Gastrocnemius medialis (tissue), 4 donors: ENCODE results near the gene DNM2. TPM values are rescaled to one million over a fixed set of nuclear protein-coding genes. Genes with fewer than 3 reads are reported as not detected.
A peak's percentile ranks its signal among the peaks of the same experiment; 100 is the strongest.

Experiments
- ATAC-seq, 2 donors: fragments of 150-250 bp; one replicate each; pipeline ENCODE4 v1.9.1; 2016
- DNase-seq, 2 donors: peaks; one replicate each; pipeline ENCODE4 v3.0.0-alpha.2; 2019
- H3K27ac ChIP-seq, 4 donors: fragments of 200-600 bp; sonication (generic); 1 replicate in 1 of 4; 2 replicates in 3 of 4; pipeline ENCODE4 v1.5.1; 2016 to 2018; ENCODE audit warnings: mild to moderate bottlenecking in 2 of 4, moderate library complexity in 1 of 4
- H3K27me3 ChIP-seq, 3 donors: fragments of 200-600 bp; sonication (generic) in 2 of 3; 1 replicate in 1 of 3; 2 replicates in 2 of 3; pipeline versions ENCODE4 v1.5.1 to v1.6.0; 2016 to 2019; ENCODE audit warnings: mild to moderate bottlenecking in 1 of 3, moderate library complexity in 1 of 3
- H3K36me3 ChIP-seq, 2 donors: fragments of 200-600 bp; sonication (generic) in 1 of 2; one replicate each; pipeline ENCODE4 v1.5.1; 2017 to 2018
- H3K4me1 ChIP-seq, 2 donors: fragments of 200-600 bp; sonication (generic) in 1 of 2; one replicate each; pipeline ENCODE4 v1.5.1; 2016 to 2017; ENCODE audit warnings: mild to moderate bottlenecking in 2 of 2
- H3K4me3 ChIP-seq, 4 donors: fragments of 200-600 bp; sonication (generic) in 3 of 4; 1 replicate in 1 of 4; 2 replicates in 3 of 4; pipeline ENCODE4 v1.5.1; 2016 to 2019; ENCODE audit warnings: mild to moderate bottlenecking in 2 of 4
- H3K9me3 ChIP-seq, 3 donors: fragments of 200-600 bp; sonication (generic) in 2 of 3; 1 replicate in 1 of 3; 2 replicates in 2 of 3; pipeline ENCODE4 v1.5.1; 2016 to 2019
- CTCF ChIP-seq, 5 experiments: fragments of 450-650 bp in 3 of 5; fragments of 200-600 bp in 2 of 5; sonication (generic) in 2 of 5; IDR thresholded peaks in 4 of 5; conservative IDR thresholded peaks in 1 of 5; 1 replicate in 4 of 5; 2 replicates in 1 of 5; pipeline ENCODE4 v1.5.1; 2016 to 2019; ENCODE audit warnings: antibody characterized with exemption in 5 of 5, mild to moderate bottlenecking in 3 of 5, moderate library complexity in 3 of 5
- POLR2A ChIP-seq, 2 donors: fragments of 450-650 bp; IDR thresholded peaks; one replicate each; pipeline ENCODE4 v1.6.1; 2017; ENCODE audit warnings: antibody characterized with exemption in 2 of 2, mild to moderate bottlenecking in 2 of 2, moderate library complexity in 2 of 2
- in situ Hi-C, 4 donors: fragments of 200-750 bp; cut with MboI; loops; one replicate each; pipeline versions ENCODE4 v1.15.0 to v1.8.0; 2017; ENCODE audit warnings: low sequenced_read_pairs in 4 of 4
- intact Hi-C: fragments of 100-400 bp; cut with DNase I; formaldehyde crosslinking; loops from one replicate; pipeline ENCODE4 v1.15.1; 2023; ENCODE audit warnings: low total_unique reads
- total RNA-seq, 4 donors: library from RNA; depleted of rRNA; stranded (reverse); fragments of >200 nt; gene quantifications; one replicate each; pipeline versions ENCODE4 v1.1.0 to v1.2.3, GENCODE V29; 2016

DNM2 gene
- total RNA-seq, 4 donors from 2014 or later: 76.2 to 131 (median 108) TPM

GRCh38 chr19:10723591-10723990, 5.7 kb downstream of the DNM2 start:
- intact Hi-C loops: no loop called here
- no peak for ATAC-seq
- H3K27ac ChIP-seq: no peak overlapping the region
- no peaks in the 10 kb centered on the region for H3K9me3 ChIP-seq
- DNase-seq: no peak
- no peaks in the 10 kb centered on the region for H3K36me3 ChIP-seq
- H3K27me3 ChIP-seq: no peaks in the 10 kb centered on the region
- no peak overlapping the region for H3K4me3 ChIP-seq
- TF ChIP-seq CTCF (IDR thresholded peaks at IDR 0.05 in 4 of 5, conservative IDR thresholded peaks at IDR 0.05 in 1 of 5) (no peak), POLR2A (IDR thresholded peaks at IDR 0.05) (no peak)
- in situ Hi-C loops: no loop called here
- peaks cover 38 to 58% of the 10 kb centered on the region in 2 donors for H3K4me1 ChIP-seq

GRCh38 chr19:10724573-10725071, 6.7 kb downstream of the DNM2 start:
- in situ Hi-C loops: no loop called here
- H3K4me3 ChIP-seq: no peak overlapping the region
- peaks cover 28 to 48% of the 10 kb centered on the region in 2 donors for H3K4me1 ChIP-seq
- no peaks in the 10 kb centered on the region for H3K9me3 ChIP-seq
- ATAC-seq (no peak), DNase-seq (no peak)
- peak overlapping the region in 2 of 4 donors; percentile 29 to 72 for H3K27ac ChIP-seq
- intact Hi-C loops: no loop called here
- no peaks in the 10 kb centered on the region for H3K27me3 ChIP-seq
- H3K36me3 ChIP-seq: no peaks in the 10 kb centered on the region
- TF ChIP-seq POLR2A (IDR thresholded peaks at IDR 0.05): no peak
- no peak for TF ChIP-seq CTCF (IDR thresholded peaks at IDR 0.05 in 4 of 5, conservative IDR thresholded peaks at IDR 0.05 in 1 of 5)

- DNase-seq (no peak), ATAC-seq (no peak)
- in situ Hi-C loops: no loop called here
- Histone ChIP-seq H3K27me3 (no peaks in the 10 kb centered on the region), H3K36me3 (no peaks in the 10 kb centered on the region), H3K9me3 (no peaks in the 10 kb centered on the region), H3K27ac (peak overlapping the region in 1 of 4 donors; percentile 72), H3K4me1 (peaks cover 20 to 42% of the 10 kb centered on the region in 2 donors), H3K4me3 (no peak overlapping the region)
- no peak for TF ChIP-seq POLR2A (IDR thresholded peaks at IDR 0.05)
- TF ChIP-seq CTCF (IDR thresholded peaks at IDR 0.05 in 4 of 5, conservative IDR thresholded peaks at IDR 0.05 in 1 of 5): no peak
- intact Hi-C loops: no loop called here
Measured at GRCh38 chr19:10725415-10725814, 7.5 kb downstream of the DNM2 start.

GRCh38 chr19:10726268-10726667, 8.4 kb downstream of the DNM2 start:
- peaks cover 19 to 40% of the 10 kb centered on the region in 2 donors for H3K4me1 ChIP-seq
- H3K36me3 ChIP-seq: no peaks in the 10 kb centered on the region
- no peak overlapping the region for H3K4me3 ChIP-seq
- no peaks in the 10 kb centered on the region for H3K27me3 ChIP-seq
- ATAC-seq (peak in 1 of 2 donors; percentile 79), DNase-seq (no peak)
- TF ChIP-seq CTCF (IDR thresholded peaks at IDR 0.05 in 4 of 5, conservative IDR thresholded peaks at IDR 0.05 in 1 of 5): no peak
- no peak for TF ChIP-seq POLR2A (IDR thresholded peaks at IDR 0.05)
- no peaks in the 10 kb centered on the region for H3K9me3 ChIP-seq
- intact Hi-C loops: no loop called here
- in situ Hi-C loops: no loop called here
- H3K27ac ChIP-seq: peak overlapping the region in 2 of 4 donors; percentile 57 to 72

GRCh38 chr19:10727685-10728201, 9.9 kb downstream of the DNM2 start:
- Histone ChIP-seq H3K36me3 (no peaks in the 10 kb centered on the region), H3K27ac (peak overlapping the region in 2 of 4 donors; percentile 22 to 72), H3K4me1 (peaks cover 19 to 40% of the 10 kb centered on the region in 2 donors), H3K9me3 (no peaks in the 10 kb centered on the region), H3K27me3 (no peaks in the 10 kb centered on the region), H3K4me3 (no peak overlapping the region)
- DNase-seq (no peak), ATAC-seq (no peak)
- in situ Hi-C loops (no loop called here), intact Hi-C loops (no loop called here)
- TF ChIP-seq POLR2A (IDR thresholded peaks at IDR 0.05) (no peak), CTCF (IDR thresholded peaks at IDR 0.05 in 4 of 5, conservative IDR thresholded peaks at IDR 0.05 in 1 of 5) (no peak)
